RWPE1 (cell line): ENCODE data around the gene ACTL6B.

Source experiments
- CTCF ChIA-PET: fragments of 350-600 bp; sonication (Branson Sonifier 250); formaldehyde crosslinking; extraction: SDS; loops from one replicate; lab custom pipeline; 2021; lab: Yijun Ruan, JAX
- POLR2A ChIA-PET: fragments of 400-600 bp; formaldehyde crosslinking; extraction: SDS; loops from one replicate; lab custom pipeline; 2020; ENCODE audit warnings: antibody characterized with exemption; ENCODE audit not compliant: low non-redundant PET; lab: Yijun Ruan, JAX
- DNase-seq: peaks from one replicate; pipeline ENCODE4 v3.0.0; 2012; ENCODE audit warnings: low spot score
- H3K27ac ChIP-seq: fragments of 450-650 bp; 2 replicates; pipeline ENCODE4 v1.5.1; 2017
- CTCF ChIP-seq: fragments of 450-650 bp; conservative IDR thresholded peaks from 2 replicates; pipeline ENCODE4 v1.5.1; 2017; ENCODE audit warnings: low read depth, mild to moderate bottlenecking

ACTL6B gene

GRCh38 chr7:100611983-100612729 lies 44.1 kb downstream of the ACTL6B start, which contains the start of gene MOSPD3:
Gene MOSPD3 (plus strand): TSS chr7:100612540. CDS start chr7:100612792, 252 bp downstream.
- ChIA-PET POLR2A (interaction anchor here (0.6 to 1.5 kb wide), 3 partner anchors 26 to 825 kb away, joined by 3 to 7 read pairs (median 6); partner anchors contain the start of genes FBXO24 and LRCH4), CTCF (interaction anchor here (0.8 to 1.8 kb wide), 4 partner anchors 21 to 105 kb away, joined by 3 to 7 read pairs (median 4); no protein-coding TSS in a partner anchor)
- peak within 1 kb of the TSS; percentile 91 for H3K27ac ChIP-seq
- no peak for TF ChIP-seq CTCF
- peak; percentile 99 for DNase-seq

DNA sequence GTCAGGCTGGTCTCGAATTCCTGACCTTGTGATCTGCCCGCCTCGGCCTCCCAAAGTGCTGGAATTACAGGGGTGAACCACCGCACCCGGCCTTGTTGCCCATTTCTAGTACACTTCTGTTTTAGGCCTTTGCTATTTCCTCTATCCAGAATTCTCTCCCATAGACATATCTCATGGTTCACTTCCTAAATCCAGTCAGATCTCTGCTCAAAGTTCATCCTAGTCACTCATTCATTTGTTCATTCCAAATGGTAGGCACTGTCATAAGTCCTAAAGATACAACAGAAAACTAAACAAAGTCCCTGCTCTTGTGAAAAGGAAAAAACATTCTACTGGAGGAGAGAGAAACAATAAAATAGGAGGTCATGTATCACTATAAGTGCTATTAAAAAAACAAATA lies 46.3 kb downstream of the ACTL6B start:
- POLR2A ChIA-PET, result no interaction called here
- CTCF ChIA-PET, result no interaction called here
- no peak for TF ChIP-seq CTCF
- no peak for DNase-seq
- peak overlapping the region; percentile 16; the same call in 1 of the 2 replicates for H3K27ac ChIP-seq

GRCh38 chr7:100607111-100607510 lies 49.1 kb downstream of the ACTL6B start:
- DNase-seq, result no peak
- H3K27ac ChIP-seq, result peak overlapping the region; percentile 78
- ChIA-PET POLR2A (no interaction called here), CTCF (interaction anchor here (0.6 to 1.1 kb wide), 2 partner anchors 47 to 194 kb away, joined by 3 to 7 read pairs; no protein-coding TSS in a partner anchor)
- no peak for TF ChIP-seq CTCF

DNA sequence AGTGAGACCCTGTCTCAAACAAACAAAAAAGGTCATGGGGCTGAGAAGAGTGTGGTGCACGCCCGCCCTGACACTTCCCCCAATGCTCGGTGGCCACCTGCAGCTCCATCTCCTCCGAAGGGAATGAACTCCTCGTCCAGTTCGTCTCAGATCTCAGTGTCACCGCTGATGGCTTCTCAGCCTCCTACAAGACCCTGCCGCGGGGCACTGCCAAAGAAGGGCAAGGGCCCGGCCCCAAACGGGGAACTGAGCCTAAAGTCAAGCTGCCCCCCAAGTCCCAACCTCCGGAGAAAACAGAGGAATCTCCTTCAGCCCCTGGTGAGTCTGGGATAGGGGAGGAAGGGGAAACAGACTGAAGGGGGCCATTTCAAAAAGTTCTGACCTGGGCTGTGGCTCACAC lies 49.9 kb downstream of the ACTL6B start:
- TF ChIP-seq CTCF, result no peak
- ChIA-PET POLR2A (no interaction called here), CTCF (interaction anchor here (0.6 to 1.1 kb wide), 3 partner anchors 10 to 53 kb away, joined by 3 to 7 read pairs (median 6); no protein-coding TSS in a partner anchor)
- peak overlapping the region; percentile 78 for H3K27ac ChIP-seq
- no peak for DNase-seq

- no peak for TF ChIP-seq CTCF
- peak; percentile 13 for DNase-seq
- ChIA-PET CTCF (interaction anchor here (0.7 to 1.1 kb wide), 4 partner anchors 11 to 41 kb away, joined by 3 to 6 read pairs (median 4); partner anchors contain the start of genes FBXO24 and LRCH4), POLR2A (no interaction called here)
- peak overlapping the region; percentile 78 for H3K27ac ChIP-seq
Measured at GRCh38 chr7:100604976-100605911, 51.0 kb downstream of the ACTL6B start.
